HUES64 (cell line): ENCODE results near the gene GREB1L.
"Not testable (repeated sequence)": the region's sequence is repeated elsewhere in the genome, so short reads cannot be mapped to it uniquely, and the experiment has no call there.

ENCODE experiments used
- H3K27ac ChIP-seq: 2 replicates; pipeline ENCODE4 v1.7.0; 2013; ENCODE audit warnings: low read depth, low read length, inconsistent platforms
- H3K27me3 ChIP-seq: 2 replicates; pipeline ENCODE4 v1.6.1; 2013; ENCODE audit warnings: mild to moderate bottlenecking, low read length; ENCODE audit not compliant: insufficient read depth
- H3K36me3 ChIP-seq: 2 replicates; pipeline ENCODE4 v1.6.1; 2013; ENCODE audit warnings: mild to moderate bottlenecking, low read length; ENCODE audit not compliant: insufficient read depth
- H3K4me1 ChIP-seq: 2 replicates; pipeline ENCODE4 v1.6.1; 2013; ENCODE audit warnings: mild to moderate bottlenecking, low read length, moderate library complexity; ENCODE audit not compliant: insufficient read depth
- H3K4me3 ChIP-seq: 2 replicates; pipeline ENCODE4 v1.5.1; 2013; ENCODE audit warnings: mild to moderate bottlenecking, low read length, moderate library complexity
- H3K9ac ChIP-seq: 2 replicates; pipeline ENCODE4 v1.6.1; 2013; ENCODE audit warnings: mild to moderate bottlenecking, low read depth, low read length
- H3K9me3 ChIP-seq: 2 replicates; pipeline ENCODE4 v1.6.1; 2013; ENCODE audit warnings: low read depth, low read length; ENCODE audit not compliant: insufficient read depth
- WGBS: fragments of 150-250, 120-280 bp; methylation state at CpG from one replicate; pipeline ENCODE4 v1.1.7; 2013; ENCODE audit warnings: missing lambda C conversion rate; 5-methylcytosine and 5-hydroxymethylcytosine counted together

GREB1L gene

GRCh38 chr18:21363348-21363747 is 121.3 kb downstream of the GREB1L start:
- WGBS, result 21% methylated on average over 1 of the region's 1 CpG
- Histone ChIP-seq H3K9ac (peak overlapping the region; percentile 8; the same call in 1 of the 2 replicates), H3K4me3 (peak overlapping the region; percentile 36; the same call in 1 of the 2 replicates), H3K27me3 (no peaks in the 10 kb centered on the region), H3K27ac (no peak overlapping the region), H3K4me1 (peaks cover 72% of the 10 kb centered on the region), H3K9me3 (no peaks in the 10 kb centered on the region), H3K36me3 (no peaks in the 10 kb centered on the region; the same call in 1 of the 2 replicates)

GRCh38 chr18:21364471-21364870 is 122.4 kb downstream of the GREB1L start:
- peaks cover 84% of the 10 kb centered on the region for H3K4me1 ChIP-seq
- H3K9me3 ChIP-seq, result no peaks in the 10 kb centered on the region
- WGBS, result 42% methylated on average over 2 of the region's 2 CpGs
- no peaks in the 10 kb centered on the region for H3K27me3 ChIP-seq
- no peaks in the 10 kb centered on the region; the same call in 1 of the 2 replicates for H3K36me3 ChIP-seq
- peak overlapping the region; percentile 36; the same call in 1 of the 2 replicates for H3K4me3 ChIP-seq
- H3K27ac ChIP-seq, result peak overlapping the region; percentile 38
- peak overlapping the region; percentile 8; the same call in 1 of the 2 replicates for H3K9ac ChIP-seq

GRCh38 chr18:21366896-21367295 is 124.9 kb downstream of the GREB1L start:
- Histone ChIP-seq H3K27me3 (no peaks in the 10 kb centered on the region), H3K4me1 (peaks cover 72% of the 10 kb centered on the region), H3K9me3 (no peaks in the 10 kb centered on the region), H3K4me3 (peak overlapping the region; percentile 8; the same call in 1 of the 2 replicates), H3K27ac (peak overlapping the region; percentile 80), H3K36me3 (no peaks in the 10 kb centered on the region; the same call in 1 of the 2 replicates), H3K9ac (peak overlapping the region; percentile 1; the same call in 1 of the 2 replicates)
- WGBS, result 62% methylated on average over 2 of the region's 2 CpGs

- Histone ChIP-seq H3K27ac (0 out of 2 replicates have a peak overlapping the region, but pooled peaks have one; percentile 33), H3K36me3 (no peaks in the 10 kb centered on the region; the same call in 1 of the 2 replicates), H3K9ac (no peak overlapping the region), H3K9me3 (no peaks in the 10 kb centered on the region), H3K4me3 (no peak overlapping the region), H3K4me1 (peaks cover 53% of the 10 kb centered on the region), H3K27me3 (no peaks in the 10 kb centered on the region)
- whole genome bisulfite sequencing, result 45% methylated on average over 4 of the region's 4 CpGs
Observed at GRCh38 chr18:21369146-21369545, 127.1 kb downstream of the GREB1L start.

GRCh38 chr18:21369597-21369996 is 127.6 kb downstream of the GREB1L start:
- H3K27me3 ChIP-seq, H3K9ac ChIP-seq, H3K4me3 ChIP-seq, H3K27ac ChIP-seq, H3K9me3 ChIP-seq, H3K36me3 ChIP-seq: not testable (repeated sequence)
- peaks cover 48% of the 10 kb centered on the region for H3K4me1 ChIP-seq
- WGBS, result 98% methylated on average over 6 of the region's 7 CpGs

GRCh38 chr18:21383031-21383430 is 141.0 kb downstream of the GREB1L start:
- Histone ChIP-seq H3K36me3 (peaks cover 12% of the 10 kb centered on the region; the same call in 1 of the 2 replicates), H3K4me3 (no peak overlapping the region), H3K27ac (no peak overlapping the region), H3K9ac (no peak overlapping the region), H3K9me3 (no peaks in the 10 kb centered on the region), H3K4me1 (peaks cover 11% of the 10 kb centered on the region), H3K27me3 (peaks cover 73% of the 10 kb centered on the region)
- WGBS, result 80% methylated on average over 1 of the region's 1 CpG

GRCh38 chr18:21386523-21387240 is 144.7 kb downstream of the GREB1L start:
- Histone ChIP-seq H3K4me3 (no peak overlapping the region), H3K27ac (peak overlapping the region; percentile 82; the same call in 1 of the 2 replicates), H3K9ac (no peak overlapping the region), H3K4me1 (peaks cover 17% of the 10 kb centered on the region), H3K9me3 (no peaks in the 10 kb centered on the region), H3K27me3 (peaks cover 92% of the 10 kb centered on the region), H3K36me3 (peaks cover 23% of the 10 kb centered on the region; the same call in 1 of the 2 replicates)
- 10% methylated on average over 11 of the region's 11 CpGs for WGBS

GRCh38 chr18:21387886-21388285 is 145.9 kb downstream of the GREB1L start:
- H3K4me3 ChIP-seq, result no peak overlapping the region
- H3K9ac ChIP-seq, result no peak overlapping the region
- whole genome bisulfite sequencing, result no CpG with 5 or more reads among the region's 2 CpGs
- H3K27me3 ChIP-seq, result peaks cover 85% of the 10 kb centered on the region
- H3K4me1 ChIP-seq, result peaks cover 17% of the 10 kb centered on the region
- no peak overlapping the region for H3K27ac ChIP-seq
- H3K9me3 ChIP-seq, result no peaks in the 10 kb centered on the region
- peaks cover 26% of the 10 kb centered on the region; the same call in 1 of the 2 replicates for H3K36me3 ChIP-seq

GRCh38 chr18:21389283-21389682 is 147.3 kb downstream of the GREB1L start:
- no peak overlapping the region for H3K27ac ChIP-seq
- H3K4me1 ChIP-seq, result peaks cover 17% of the 10 kb centered on the region
- peaks cover 25% of the 10 kb centered on the region; the same call in 1 of the 2 replicates for H3K36me3 ChIP-seq
- no peaks in the 10 kb centered on the region for H3K9me3 ChIP-seq
- WGBS, result no CpG with 5 or more reads among the region's 2 CpGs
- H3K27me3 ChIP-seq, result peaks cover 78% of the 10 kb centered on the region
- no peak overlapping the region for H3K4me3 ChIP-seq
- H3K9ac ChIP-seq, result no peak overlapping the region

- Histone ChIP-seq H3K9me3 (no peaks in the 10 kb centered on the region), H3K9ac (no peak overlapping the region), H3K4me1 (peaks cover 17% of the 10 kb centered on the region), H3K4me3 (no peak overlapping the region), H3K27ac (no peak overlapping the region), H3K27me3 (peaks cover 72% of the 10 kb centered on the region), H3K36me3 (peaks cover 21% of the 10 kb centered on the region; the same call in 1 of the 2 replicates)
- 100% methylated on average over 1 of the region's 1 CpG for WGBS
Observed at GRCh38 chr18:21389903-21390302, 147.9 kb downstream of the GREB1L start.

GRCh38 chr18:21391074-21391673 is 149.1 kb downstream of the GREB1L start:
- Histone ChIP-seq H3K27ac (no peak overlapping the region), H3K9me3 (no peaks in the 10 kb centered on the region), H3K4me1 (peaks cover 17% of the 10 kb centered on the region), H3K4me3 (no peak overlapping the region), H3K9ac (no peak overlapping the region), H3K36me3 (peaks cover 22% of the 10 kb centered on the region; the same call in 1 of the 2 replicates), H3K27me3 (peaks cover 60% of the 10 kb centered on the region)
- WGBS, result 53% methylated on average over 1 of the region's 3 CpGs
